ENCODE measurements around the gene MGMT. TPM values are rescaled to one million over a fixed set of nuclear protein-coding genes. Genes with fewer than 3 reads are reported as not detected.

MGMT gene
- total and polyA plus RNA-seq, 2 donors from 2014 or later, result 25.9 to 70.0 TPM

DNA sequence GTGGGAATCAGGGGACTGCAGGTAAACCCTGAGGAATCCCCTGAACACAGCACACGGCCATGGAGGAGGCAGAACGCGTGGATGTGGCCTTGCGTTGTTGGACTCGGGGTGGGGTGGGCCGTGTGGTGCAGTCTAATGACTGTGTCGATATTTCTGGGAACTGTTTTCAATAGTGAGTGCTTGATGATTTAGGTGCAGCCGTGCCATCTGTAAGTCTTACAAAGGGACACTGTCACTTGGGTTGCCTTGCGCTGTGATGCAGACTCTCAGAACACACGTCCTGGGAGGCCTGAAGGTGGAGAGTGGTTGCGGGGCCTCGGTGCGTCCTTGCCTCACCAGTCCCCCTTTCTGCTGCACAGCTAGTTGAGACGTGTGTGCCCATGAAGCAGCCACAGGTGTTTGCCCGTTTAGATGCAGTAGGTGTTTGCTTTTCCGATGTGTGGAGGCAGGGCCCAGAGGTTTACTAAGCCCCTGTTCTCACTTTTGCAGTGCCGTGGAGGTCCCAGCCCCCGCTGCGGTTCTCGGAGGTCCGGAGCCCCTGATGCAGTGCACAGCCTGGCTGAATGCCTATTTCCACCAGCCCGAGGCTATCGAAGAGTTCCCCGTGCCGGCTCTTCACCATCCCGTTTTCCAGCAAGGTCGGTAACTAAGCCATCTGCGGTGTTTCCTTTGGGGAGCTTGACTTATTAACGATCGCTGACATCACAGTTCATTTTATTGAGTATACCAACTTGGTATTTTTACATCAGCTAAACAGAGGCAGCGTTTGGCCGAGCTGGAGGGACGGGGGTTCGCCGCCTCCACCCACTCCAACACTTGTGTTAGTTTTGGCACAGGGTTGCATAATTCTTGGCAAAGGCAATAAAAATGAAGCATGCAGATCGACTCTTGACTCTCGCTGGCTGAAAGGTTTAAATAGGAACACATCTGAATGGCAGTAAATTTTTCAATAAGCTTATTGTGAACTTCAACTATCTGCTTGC is 240.7 kb downstream of the MGMT start:
- peak in 3 of 5 donors; percentile 16 to 29 (median 22) for DNase-seq
- intact Hi-C loops (cut with DNase I), result no loop called here
- no peaks in the 10 kb centered on the region for H3K9me3 ChIP-seq (ENCODE audit: control insufficient read depth in 2 of 3, insufficient read depth in 1 of 3, low read length in 3 of 3)
- no peaks in the 10 kb centered on the region for H3K4me1 ChIP-seq (ENCODE audit: control insufficient read depth in 2 of 3, insufficient read depth in 2 of 3, low read depth in 1 of 3, low read length in 3 of 3)
- no peak for TF ChIP-seq CTCF (IDR thresholded peaks at IDR 0.05; ENCODE audit: borderline replicate concordance, extremely low read depth, insufficient read depth)
- H3K9ac ChIP-seq (ENCODE audit: low read length in 3 of 3), result no peak overlapping the region
- no peak overlapping the region for H3K4me3 ChIP-seq (ENCODE audit: low read length in 3 of 3)
- H3K27ac ChIP-seq (ENCODE audit: low read depth in 2 of 2, low read length in 2 of 2), result no peak overlapping the region
- H3K27me3 ChIP-seq (ENCODE audit: control insufficient read depth, insufficient read depth, low read length), result no peaks in the 10 kb centered on the region
- no peak for FAIRE-seq
- peaks cover 0 to 10% (median 4%) of the 10 kb centered on the region in 3 donors for H3K36me3 ChIP-seq (ENCODE audit: control insufficient read depth in 2 of 3, insufficient read depth in 3 of 3, low read length in 3 of 3)

DNA sequence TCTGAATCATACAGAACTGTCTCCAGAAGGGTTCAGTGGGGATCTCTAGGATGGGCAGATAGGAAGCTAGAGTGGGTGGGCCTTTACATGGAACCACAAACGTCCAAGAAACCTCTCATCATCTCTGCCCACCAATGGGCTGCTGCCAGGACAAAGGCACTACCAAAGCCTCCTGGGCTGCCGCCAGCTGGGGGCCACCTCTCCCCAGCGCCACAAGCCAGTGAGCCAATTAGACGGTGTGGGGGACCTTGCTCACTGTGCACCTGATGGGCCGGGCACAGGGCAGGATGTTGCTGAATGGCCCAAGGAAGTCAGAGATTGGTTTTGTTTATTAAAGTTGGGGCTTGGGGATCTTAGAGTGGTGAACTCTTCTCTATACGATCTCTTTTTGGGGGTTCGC is 242.1 kb downstream of the MGMT start:
- H3K4me3 ChIP-seq (ENCODE audit: low read length in 3 of 3), result no peak overlapping the region
- no peaks in the 10 kb centered on the region for H3K4me1 ChIP-seq (ENCODE audit: control insufficient read depth in 2 of 3, insufficient read depth in 2 of 3, low read depth in 1 of 3, low read length in 3 of 3)
- no peaks in the 10 kb centered on the region for H3K9me3 ChIP-seq (ENCODE audit: control insufficient read depth in 2 of 3, insufficient read depth in 1 of 3, low read length in 3 of 3)
- H3K27me3 ChIP-seq (ENCODE audit: control insufficient read depth, insufficient read depth, low read length), result no peaks in the 10 kb centered on the region
- H3K27ac ChIP-seq (ENCODE audit: low read depth in 2 of 2, low read length in 2 of 2), result no peak overlapping the region
- H3K9ac ChIP-seq (ENCODE audit: low read length in 3 of 3), result no peak overlapping the region
- intact Hi-C loops (cut with DNase I), result no loop called here
- no peak for TF ChIP-seq CTCF (IDR thresholded peaks at IDR 0.05; ENCODE audit: borderline replicate concordance, extremely low read depth, insufficient read depth)
- FAIRE-seq (no peak), DNase-seq (no peak)
- peaks cover 0 to 10% (median 4%) of the 10 kb centered on the region in 3 donors for H3K36me3 ChIP-seq (ENCODE audit: control insufficient read depth in 2 of 3, insufficient read depth in 3 of 3, low read length in 3 of 3)

DNA sequence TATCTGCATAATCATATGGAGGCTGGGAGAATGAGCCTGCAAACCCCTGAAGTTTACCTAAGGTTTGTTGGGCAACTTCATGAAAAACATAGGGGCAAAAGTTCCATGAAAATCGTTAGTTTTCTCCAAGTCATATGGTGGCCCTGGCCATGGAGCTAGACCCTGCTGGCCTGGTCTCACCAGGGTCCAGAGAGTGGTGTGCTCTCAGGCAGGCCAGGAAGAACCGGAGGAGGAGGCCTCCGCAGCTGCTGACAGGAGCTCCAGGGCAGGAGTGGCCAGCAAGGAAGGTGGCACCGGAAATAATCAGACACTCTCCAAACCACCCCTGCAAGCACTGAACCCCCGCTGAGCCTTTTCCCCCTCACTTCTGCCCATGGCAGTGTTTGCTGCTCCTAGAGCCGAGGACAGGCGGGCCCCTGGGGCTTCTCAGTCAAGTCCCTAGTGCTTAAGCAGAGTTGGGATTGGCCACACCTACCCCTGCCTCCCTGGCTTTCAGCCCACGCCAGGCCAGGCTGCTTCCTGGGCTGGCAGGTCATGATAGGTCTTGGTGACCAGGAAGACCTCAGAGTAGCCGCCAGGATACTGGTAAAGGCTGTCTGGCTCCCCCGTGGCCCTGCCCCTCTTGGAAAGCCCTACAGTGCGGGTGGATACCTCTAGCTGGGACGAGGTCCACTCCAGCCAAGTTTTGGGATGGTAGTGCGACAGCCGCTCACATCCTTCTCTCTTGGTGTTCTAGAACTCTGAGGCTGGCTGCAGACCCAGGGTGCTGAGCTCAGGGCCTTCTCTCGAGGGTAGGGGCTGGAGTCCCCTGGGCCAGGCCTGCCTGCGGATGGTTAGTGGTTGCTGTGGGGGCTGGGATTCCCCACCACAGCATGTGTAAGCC is 242.8 kb downstream of the MGMT start:
- H3K9ac ChIP-seq (ENCODE audit: low read length in 3 of 3), result no peak overlapping the region
- no peak overlapping the region for H3K27ac ChIP-seq (ENCODE audit: low read depth in 2 of 2, low read length in 2 of 2)
- no peaks in the 10 kb centered on the region for H3K4me1 ChIP-seq (ENCODE audit: control insufficient read depth in 2 of 3, insufficient read depth in 2 of 3, low read depth in 1 of 3, low read length in 3 of 3)
- FAIRE-seq (no peak), DNase-seq (no peak)
- intact Hi-C loops (cut with DNase I), result no loop called here
- TF ChIP-seq CTCF (IDR thresholded peaks at IDR 0.05; ENCODE audit: borderline replicate concordance, extremely low read depth, insufficient read depth), result no peak
- H3K36me3 ChIP-seq (ENCODE audit: control insufficient read depth in 2 of 3, insufficient read depth in 3 of 3, low read length in 3 of 3), result peaks cover 0 to 10% (median 4%) of the 10 kb centered on the region in 3 donors
- no peaks in the 10 kb centered on the region for H3K9me3 ChIP-seq (ENCODE audit: control insufficient read depth in 2 of 3, insufficient read depth in 1 of 3, low read length in 3 of 3)
- H3K4me3 ChIP-seq (ENCODE audit: low read length in 3 of 3), result no peak overlapping the region
- H3K27me3 ChIP-seq (ENCODE audit: control insufficient read depth, insufficient read depth, low read length), result no peaks in the 10 kb centered on the region
